ENCODE data around the gene KIF18B. TPM values are rescaled to one million over a fixed set of nuclear protein-coding genes. Genes with fewer than 3 reads are reported as not detected.

The KIF18B gene
- total RNA-seq, 4 donors from 2014 or later, result 0.72 TPM; not detected in 3

DNA sequence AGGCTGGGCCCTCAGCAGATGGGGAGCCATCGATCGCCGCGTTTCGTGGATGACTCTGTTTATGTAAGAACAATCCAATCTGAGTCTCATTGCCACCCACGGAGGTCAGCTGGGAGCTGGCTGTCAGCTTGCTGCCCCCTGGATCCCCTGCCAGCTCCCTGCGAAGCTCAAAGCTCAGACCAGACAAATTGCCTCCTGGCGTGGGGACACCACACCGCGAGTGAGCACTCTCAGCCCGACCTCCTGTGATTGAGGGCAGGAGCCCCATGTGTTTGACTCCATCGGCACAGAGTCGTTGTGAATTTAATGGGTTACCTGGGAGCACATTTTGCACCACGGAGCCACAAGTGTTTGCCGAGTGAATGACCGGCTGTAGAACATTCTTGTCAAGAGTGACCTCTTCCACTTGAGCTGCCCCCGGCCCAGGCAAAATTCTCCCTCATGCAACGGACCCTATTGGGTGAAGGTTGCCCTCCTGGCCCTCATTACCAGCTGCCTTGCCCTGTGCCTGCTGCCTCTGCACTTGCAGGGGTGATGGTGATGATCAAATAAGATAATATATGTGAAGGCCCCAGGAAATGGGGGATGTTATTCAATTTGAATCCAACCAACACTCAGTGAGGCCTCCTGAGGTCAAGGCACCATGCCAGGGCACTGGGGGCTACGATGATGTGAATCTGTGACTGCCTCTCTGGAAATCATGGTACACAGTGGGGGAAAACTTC is 24.7 kb downstream of the KIF18B start:
- no peak for ATAC-seq (ENCODE audit: low FRiP score)
- no peak for TF ChIP-seq CTCF (IDR thresholded peaks at IDR 0.05)
- no peak for DNase-seq (ENCODE audit: low spot score)

GRCh38 chr17:44922136-44922535 is 25.4 kb downstream of the KIF18B start:
- no peak for TF ChIP-seq CTCF (IDR thresholded peaks at IDR 0.05)

GRCh38 chr17:44921122-44921882 is 26.3 kb downstream of the KIF18B start:
- ATAC-seq (ENCODE audit: low FRiP score) (no peak), DNase-seq (ENCODE audit: low spot score) (no peak)

More at GRCh38 chr17:44922136-44922535, 25.4 kb downstream of the KIF18B start:
- ATAC-seq (ENCODE audit: low FRiP score) (no peak), DNase-seq (ENCODE audit: low spot score) (no peak)

DNA sequence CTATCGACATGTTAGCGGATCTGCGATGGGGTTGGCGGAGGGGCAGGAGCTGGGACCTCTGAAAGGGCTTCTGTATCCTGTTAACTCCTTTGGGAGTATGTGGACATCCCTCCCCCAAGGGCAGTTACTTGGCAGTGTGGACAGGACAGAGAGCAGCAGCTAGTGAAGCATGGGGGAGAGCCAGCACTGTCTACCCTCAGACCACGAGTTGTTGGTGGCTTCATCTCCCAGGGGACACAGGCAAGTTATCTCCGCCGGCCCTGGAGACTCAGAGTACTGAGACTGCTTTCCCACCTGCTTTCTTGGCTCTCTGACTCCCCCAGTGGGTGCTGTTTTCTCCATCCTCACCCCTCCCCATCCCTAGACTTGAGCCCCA is 27.0 kb downstream of the KIF18B start:
- DNase-seq (ENCODE audit: low spot score) (no peak), ATAC-seq (ENCODE audit: low FRiP score) (no peak)
- TF ChIP-seq CTCF (IDR thresholded peaks at IDR 0.05), result no peak

More at GRCh38 chr17:44921122-44921882, 26.3 kb downstream of the KIF18B start:
- TF ChIP-seq CTCF (IDR thresholded peaks at IDR 0.05), result no peak

DNA sequence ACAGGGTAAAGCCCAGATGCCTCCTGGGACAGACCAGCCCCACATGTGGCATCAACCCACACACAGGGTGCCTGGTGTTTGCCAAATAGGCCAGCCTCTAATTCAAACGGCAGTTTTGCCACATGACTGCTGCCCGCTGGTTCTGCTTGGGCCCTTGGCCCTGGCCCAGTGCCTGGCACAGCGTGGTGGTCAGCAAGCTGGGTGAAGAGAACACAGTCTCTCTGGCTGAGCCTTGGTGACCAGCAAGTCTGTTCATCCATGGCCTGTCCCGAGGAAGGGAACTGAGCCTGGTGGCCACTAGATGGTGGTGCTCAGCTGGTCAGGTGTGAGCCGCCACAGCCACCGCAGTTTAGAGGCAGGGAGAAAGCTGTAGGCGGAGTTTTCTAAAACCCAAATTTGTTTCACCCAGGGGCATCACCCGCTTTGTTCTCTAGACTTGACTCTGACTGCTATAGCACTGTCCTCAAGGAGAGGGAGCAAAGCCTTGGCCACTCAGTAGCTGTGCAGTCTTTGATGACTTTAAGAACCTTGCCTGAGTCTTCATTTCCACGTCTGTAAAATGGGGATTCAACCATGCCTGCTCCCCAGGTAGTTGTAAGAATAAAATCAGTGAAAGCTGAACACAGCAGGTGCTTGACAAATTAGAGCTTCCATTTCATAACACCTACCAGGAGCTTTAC is 27.5 kb downstream of the KIF18B start:
- TF ChIP-seq CTCF (IDR thresholded peaks at IDR 0.05), result peak in 1 of 3 donors; percentile 56
- peak; percentile 78 for ATAC-seq (ENCODE audit: low FRiP score)
- DNase-seq (ENCODE audit: low spot score), result peak; percentile 48

- ATAC-seq (ENCODE audit: low FRiP score) (no peak), DNase-seq (ENCODE audit: low spot score) (no peak)
- TF ChIP-seq CTCF (IDR thresholded peaks at IDR 0.05), result no peak
These were observed 28.2 kb downstream of the KIF18B start for GRCh38 chr17:44919411-44919810.

Measured in omental fat pad (tissue), 4 donors.